Stimulated activated CD8-positive, alpha-beta memory T cell treated with anti-CD3 and anti-CD28 coated beads, Interleukin-12 subunit alpha, Interleukin-12 subunit beta, amount 100 ng/mL, for 1 hour (primary cell): ENCODE measurements around the gene UGT2B17.
"Not testable (repeated sequence)": the region's sequence is repeated elsewhere in the genome, so short reads cannot be mapped to it uniquely, and the experiment has no call there.

Experiments
- DNase-seq: peaks from one replicate; pipeline ENCODE4 v3.0.0-alpha.2; 2020; ENCODE audit warnings: low read depth

Gene UGT2B17

DNA sequence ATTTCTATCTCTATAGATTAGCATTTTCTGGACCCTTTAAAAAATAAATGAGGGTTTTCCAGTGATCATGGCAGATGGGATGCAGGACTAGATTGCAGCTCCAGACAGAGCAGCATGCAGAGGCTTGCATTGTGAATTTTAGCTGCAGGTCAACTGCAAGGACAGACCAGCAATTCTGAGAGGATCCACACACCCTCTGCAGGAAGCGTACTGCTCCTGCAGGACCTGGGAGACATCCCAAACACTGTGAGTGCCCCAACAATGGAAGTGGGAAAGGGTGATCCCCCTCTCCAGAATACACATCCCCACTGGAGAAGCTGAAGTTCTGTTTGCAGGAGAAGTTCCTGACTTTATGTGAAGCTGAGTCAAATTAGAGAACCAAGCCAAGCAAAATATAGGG is 7.1 kb downstream of the UGT2B17 start:
- DNase-seq: not testable (repeated sequence)

DNA sequence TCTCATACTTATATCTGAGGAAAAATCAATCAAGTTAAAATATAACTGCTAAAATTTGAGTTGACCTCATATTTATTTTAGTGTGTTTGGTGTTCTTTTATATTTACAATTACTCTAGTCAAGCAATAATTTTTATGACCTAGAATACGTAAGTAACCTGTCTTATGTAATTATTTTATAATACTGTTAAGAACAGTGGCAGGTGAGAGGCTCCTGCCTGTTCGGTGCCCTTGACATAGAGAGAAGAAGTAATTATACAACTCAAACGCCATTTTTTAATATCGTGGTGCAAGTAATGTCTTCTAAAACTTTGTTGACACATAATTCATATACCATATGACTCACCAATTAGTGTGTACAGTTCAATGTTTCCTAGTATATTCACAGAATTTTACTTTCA is 7.6 kb downstream of the UGT2B17 start:
- not testable (repeated sequence) for DNase-seq

DNA sequence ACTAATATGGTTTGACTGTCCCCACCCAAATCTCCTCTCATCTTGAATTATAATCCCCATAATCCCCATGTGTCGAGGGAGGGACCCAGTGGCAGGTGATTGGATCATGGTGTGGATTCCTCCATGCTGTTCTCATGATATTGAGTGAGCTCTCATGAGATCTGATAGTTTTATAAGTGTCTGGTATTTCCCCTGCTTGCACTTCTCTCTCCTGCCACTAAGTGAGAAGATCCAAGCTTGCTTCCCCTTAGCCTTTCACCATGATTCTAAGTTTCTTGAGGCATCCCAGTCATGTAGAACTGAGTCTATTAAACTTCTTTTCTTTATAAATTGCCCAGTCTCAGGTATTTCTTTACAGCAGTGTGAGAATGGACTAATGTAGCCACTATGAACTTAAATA is 9.8 kb downstream of the UGT2B17 start:
- DNase-seq: not testable (repeated sequence)

DNA sequence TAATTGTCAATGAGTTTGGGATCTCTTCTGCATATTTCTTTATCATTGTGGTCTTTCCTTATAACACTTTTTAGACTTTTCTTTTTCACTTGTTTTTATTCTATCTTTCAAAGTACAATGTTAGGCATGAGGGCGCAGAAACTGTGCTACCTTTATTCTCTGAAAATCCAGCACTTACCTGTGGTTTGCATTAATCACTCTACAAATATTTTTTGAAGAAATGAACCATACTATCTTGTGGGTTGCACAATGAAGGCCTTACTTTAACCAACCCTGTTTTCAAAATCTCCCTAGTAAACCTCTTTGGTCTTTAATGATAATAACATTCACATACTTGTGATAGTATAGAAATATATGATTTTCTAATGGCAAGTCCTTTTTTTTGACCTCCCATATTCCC is 11.0 kb downstream of the UGT2B17 start:
- not testable (repeated sequence) for DNase-seq

DNA sequence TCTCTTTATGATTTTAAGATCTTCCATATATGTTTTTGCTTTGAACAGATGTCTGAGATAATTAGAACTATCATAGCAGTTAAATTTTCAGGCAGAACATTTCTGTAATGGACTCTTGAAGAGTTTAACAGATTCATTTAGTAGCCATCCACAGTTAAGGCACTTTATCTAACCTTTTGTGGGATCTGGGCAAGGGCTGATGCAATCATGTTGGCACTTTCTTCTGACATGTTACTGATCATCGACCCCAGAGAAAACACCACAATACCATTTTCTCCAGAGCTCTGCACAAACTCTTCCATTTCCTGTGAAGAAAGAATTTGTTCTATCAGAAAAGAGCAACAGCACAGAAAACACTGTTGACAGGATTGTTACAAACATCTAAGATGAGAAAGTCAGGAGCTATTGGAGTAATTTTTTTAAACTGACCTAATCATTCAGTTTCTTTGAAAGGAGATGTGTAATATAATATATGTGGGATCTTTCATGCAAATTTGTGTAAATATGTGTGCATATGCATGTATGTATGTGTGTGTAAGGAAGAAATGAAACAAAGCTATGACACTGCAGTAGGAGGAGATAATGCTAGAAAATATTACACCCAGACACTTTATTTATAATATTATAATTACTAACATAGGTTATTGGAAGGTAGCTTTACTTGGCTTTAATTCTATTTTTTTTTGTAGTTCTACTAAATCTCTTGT is 15.6 kb downstream of the UGT2B17 start:
- DNase-seq: not testable (repeated sequence)

DNA sequence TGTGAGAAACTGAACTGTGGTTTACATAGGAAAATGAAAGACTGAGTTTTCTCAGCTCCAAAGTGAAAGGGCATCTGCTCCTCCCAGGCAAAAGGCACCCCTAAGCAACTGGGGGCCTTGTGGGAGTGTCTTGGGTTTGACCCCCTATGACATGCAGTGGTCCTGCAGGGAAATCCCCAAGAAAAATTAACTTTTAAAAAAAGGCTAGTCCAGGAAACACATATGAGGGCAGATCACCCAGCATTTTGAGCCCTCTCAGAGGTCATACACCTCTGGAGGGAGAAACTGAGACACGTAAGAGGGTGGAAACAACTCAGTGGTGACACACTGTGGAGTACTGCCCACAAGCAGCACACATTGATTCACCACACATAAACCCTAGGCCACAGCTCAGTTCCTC is 22.3 kb downstream of the UGT2B17 start:
- DNase-seq: not testable (repeated sequence)

DNA sequence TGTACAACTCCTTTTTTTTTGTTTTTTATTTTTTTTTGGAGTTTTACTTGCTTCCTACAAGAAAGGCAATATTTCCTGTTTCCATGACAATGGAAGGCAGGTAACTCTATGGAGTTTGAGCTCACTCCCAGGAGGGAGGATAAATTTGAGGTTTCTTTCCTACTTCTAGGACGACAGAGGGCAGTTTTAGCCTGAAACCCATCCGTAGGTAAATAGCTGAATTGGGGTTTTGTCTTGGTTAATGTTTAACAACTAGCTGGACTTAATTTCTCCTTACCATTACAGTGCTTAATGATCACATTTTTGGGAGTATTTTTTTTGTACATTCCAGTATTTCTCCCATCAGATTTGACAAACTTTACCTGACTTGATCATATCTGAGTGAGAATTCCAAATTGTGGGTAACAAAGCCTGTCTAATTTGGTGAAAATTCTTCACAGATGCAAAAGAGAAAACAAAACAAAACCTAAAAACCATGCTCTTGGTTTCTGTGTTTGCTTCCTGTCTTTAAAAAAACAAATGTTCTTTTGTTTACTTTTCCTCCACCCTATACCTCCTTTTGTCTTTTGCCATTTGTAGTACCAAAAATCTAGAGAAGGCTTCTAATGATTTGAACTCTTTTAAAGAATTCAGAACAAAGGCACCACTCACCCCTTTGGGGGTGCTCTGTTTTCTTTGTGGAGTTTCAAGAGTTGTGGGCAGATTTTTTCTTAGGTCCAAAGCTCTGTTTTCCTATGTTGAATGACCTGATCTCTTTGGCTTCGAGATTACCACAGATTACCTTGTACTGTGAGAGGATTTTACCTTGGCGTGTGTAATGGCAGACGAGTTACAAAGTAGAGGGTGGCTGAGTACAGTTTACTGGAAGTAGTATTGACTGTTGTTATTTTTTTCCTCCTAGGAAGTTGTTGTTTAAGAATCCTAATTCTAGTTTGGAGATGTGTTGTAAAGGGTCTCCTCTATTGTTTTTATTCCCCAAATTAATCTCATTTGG is 23.0 kb downstream of the UGT2B17 start:
- not testable (repeated sequence) for DNase-seq

DNA sequence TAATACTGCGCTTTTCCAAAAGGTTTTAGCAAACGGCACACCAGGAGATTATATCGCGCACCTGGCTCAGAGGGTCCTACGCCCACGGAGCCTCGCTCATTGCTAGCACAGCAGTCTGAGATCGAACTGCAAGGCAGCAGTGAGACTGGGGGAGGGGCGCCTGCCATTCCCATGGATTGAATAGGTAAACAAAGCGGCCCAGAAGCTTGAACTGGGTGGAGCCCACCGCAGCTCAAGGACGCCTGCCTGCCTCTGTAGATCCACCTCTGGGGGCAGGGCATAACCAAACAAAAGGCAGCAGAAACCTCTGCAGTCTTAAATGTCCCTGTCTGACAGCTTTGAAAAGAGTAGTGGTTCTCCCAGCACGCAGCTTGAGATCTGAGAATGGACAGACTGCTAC is 33.4 kb downstream of the UGT2B17 start:
- not testable (repeated sequence) for DNase-seq

DNA sequence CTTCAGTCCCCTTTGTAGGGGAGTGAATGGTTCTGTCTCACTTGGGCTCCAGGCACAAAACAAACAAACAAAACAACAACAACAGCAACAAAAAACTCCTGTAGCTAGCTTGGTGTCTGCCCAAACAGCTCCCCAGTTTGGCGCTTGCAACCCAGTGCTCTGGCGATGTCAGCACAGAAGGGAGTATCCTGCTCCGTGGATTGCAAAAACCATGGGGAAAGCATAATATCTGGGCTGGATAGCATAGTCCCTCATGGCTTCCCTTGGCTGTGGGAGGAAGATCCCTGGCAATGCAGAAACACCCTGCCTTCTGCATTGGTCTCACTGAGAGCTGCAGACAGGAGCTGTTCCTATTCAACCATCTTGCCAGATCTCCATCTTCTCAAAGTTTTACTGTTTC is 39.7 kb downstream of the UGT2B17 start:
- DNase-seq: no peak

DNA sequence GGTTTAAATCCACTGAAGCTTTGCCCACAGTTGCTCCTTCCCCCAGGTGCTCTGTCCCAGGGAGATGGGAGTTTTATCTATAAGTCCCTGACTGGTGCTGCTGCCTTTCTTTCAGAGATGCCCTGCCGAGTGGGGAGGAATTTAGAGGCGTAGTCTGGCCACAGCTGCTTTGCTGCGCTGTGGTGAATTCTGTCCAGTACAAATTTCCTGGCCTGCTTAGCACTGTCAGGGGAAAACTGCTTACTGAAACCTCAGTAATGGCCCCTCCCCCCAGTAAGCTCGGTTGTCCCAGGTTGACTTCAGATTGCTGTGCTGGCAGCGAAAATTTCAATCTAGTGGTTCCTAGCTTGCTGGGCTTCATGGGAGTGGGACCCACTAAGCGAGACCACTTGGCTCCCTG is 40.1 kb downstream of the UGT2B17 start:
- no peak for DNase-seq

DNA sequence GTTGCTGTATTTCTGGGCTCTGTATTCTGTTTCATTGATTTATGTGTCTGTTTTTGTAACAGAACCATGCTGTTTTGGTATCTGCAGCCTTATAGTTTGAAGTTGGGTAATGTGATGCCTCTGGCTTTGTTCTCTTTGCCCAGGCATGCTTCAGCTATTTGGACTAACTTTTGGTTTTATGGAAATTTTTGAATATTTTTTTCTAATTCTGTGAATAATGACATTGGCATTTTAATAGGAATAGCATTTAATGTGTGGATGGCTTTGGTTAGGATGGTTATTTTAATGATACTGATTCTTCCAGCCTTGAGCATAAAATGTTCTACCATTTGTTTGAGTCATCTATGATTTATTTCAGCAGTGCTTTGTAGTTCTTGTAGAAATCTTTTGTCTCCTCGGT is 53.9 kb downstream of the UGT2B17 start:
- not testable (repeated sequence) for DNase-seq

DNA sequence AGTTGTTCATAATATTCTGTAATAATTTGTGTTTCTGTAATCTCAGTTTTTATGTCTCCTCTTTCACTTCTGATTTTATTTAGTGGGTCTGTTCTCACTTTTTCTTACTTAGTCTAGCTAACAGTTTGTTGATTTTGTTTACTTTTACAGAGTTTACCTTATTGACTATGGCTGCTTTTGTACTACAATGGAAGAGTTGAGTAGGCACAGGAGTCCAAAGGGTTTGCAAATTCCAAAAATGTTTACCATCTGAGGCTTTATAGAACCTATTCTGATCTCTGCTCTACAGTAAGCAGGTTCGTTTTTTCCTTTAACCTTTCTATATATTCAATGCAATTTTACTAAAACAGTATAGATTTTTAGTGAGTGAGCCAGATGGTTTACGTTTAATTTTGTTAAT is 55.1 kb downstream of the UGT2B17 start:
- no peak for DNase-seq

DNA sequence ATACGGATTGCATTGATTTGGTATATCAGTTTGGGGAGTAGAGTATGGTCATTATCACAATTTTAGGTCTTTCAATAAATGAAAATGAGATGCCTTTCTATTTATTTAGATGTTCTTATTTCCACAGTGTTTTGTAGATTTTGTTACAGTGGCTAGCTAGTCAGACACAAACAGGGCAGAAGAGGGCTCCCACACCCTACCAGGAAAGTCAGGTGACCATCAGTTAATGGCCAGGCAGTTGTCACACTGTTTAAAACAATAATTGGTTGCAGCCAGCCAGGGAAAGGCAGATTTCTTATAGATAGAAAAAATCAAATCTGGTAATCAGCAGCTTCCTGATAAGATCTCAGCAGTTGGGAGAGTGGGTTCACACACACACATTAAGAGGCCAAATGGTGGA is 57.2 kb downstream of the UGT2B17 start:
- DNase-seq: no peak

DNA sequence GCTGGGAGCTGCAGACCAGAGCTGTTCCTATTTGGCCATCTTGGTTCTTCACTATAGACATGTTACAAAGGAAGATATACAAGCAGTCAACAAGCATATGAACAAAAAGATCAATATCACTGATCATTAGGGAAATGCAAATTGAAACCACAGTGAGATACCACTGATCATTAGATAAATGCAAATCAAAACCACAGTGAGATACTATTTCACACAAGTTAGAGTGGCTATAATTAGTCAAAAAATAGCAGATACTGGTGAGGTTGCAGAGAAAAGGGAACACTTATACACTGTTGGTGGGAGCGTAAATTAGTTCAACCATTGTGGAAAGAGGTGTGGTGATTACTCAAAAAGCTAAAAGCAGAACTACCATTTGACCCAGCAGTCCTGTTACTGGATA is 70.7 kb downstream of the UGT2B17 start:
- not testable (repeated sequence) for DNase-seq

DNA sequence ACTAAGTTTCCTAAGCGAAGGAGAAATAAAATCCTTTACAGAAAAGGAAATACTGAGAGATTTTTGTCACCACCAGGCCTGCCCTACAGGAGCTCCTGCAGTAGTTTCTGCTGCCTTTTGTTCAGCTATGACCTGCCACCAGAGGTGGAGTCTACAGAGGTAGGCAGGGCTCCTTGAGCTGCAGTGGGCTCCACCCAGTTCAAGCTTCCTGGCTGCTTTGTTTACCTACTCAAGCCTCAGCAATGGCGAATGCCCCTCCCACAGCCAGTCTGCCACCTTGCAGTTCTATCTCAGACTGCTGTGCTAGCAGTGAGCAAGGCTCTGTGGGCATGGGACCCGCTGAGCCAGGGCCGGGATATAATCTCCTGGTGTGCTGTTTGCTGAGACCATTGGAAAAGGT is 71.3 kb downstream of the UGT2B17 start:
- DNase-seq: not testable (repeated sequence)

DNA sequence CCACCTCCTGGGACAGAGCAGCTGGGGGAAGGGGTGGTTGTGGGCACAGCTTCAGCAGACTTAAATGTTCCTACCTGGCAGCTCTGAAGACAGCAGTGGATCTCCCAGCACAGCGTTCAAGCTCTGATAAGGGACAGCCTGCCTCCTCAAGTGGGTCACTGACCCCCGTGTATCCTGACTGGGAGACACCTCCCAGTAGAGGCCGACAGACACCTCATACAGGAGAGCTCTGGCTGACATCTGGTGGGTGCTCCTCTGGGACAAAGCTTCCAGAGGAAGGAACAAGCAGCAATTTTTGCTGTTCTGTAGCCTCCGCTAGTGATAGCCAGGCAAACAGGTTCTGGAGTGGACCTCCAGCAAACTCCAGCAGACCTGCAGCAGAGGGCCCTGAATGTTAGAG is 72.7 kb downstream of the UGT2B17 start:
- DNase-seq: not testable (repeated sequence)

DNA sequence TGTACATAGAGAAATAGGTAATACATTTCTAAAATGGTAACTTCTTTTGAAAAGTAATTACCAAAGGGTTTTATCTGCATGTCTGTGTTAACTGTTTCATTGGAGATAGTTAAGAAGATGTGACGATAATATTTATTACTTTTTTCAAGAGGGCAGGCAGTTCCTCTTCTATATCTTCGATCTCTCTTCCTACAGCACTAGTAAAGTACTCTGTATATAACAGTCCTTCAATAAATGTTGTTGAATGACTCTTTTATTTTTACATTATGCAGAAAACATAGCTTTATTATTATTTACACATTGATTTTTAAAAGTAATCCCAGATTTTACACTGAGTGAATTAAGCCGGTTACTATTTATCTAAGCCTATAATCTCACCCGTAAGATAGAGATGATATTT is 77.1 kb downstream of the UGT2B17 start:
- DNase-seq: no peak

DNA sequence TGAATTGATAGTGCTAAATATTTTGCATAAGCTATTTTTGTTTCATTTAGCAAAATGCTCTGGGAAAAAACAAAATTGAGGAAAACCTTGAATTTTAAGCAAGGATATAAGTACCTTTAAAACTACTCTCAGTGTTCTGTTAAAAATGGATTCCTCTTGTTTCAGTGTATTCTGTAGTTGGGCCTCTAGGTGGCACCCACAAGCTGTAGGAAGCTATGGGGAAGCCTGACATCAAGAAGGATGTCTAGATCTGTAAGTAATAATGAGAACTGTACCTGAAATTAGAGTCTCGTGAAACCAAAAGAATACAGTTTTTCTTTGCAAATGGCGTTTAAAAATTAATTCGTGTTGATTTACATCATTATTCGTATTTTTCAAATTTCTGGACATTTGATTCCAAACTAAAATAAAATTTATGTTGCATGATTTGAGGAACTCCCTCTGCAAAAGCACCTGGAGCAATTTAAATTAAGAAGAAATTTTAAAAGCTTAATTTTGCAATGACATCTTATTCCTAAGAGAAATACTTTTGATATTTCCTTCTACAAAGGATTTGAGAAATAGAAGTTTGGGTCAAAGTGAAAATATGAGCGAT is 77.6 kb downstream of the UGT2B17 start:
- DNase-seq: peak; percentile 22

DNA sequence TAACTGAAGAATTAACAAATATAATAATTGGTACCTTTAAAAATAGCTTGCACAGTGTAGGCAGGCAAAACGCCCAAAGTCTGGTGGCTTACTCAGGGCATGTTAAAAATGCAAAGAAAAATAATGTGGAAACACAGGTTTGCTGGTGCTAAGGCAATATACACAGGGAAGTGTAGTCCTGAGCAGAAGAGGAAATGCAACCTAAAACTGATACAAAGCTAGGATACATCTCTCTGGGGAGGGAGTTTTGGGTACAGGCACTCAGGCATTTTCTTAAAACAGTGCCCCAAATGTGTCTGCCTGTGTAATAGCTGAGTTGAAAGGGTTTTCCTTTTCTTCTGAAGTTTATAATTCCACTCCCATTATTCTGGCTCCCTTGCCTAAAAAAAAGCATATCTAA is 81.4 kb downstream of the UGT2B17 start:
- DNase-seq: no peak

DNA sequence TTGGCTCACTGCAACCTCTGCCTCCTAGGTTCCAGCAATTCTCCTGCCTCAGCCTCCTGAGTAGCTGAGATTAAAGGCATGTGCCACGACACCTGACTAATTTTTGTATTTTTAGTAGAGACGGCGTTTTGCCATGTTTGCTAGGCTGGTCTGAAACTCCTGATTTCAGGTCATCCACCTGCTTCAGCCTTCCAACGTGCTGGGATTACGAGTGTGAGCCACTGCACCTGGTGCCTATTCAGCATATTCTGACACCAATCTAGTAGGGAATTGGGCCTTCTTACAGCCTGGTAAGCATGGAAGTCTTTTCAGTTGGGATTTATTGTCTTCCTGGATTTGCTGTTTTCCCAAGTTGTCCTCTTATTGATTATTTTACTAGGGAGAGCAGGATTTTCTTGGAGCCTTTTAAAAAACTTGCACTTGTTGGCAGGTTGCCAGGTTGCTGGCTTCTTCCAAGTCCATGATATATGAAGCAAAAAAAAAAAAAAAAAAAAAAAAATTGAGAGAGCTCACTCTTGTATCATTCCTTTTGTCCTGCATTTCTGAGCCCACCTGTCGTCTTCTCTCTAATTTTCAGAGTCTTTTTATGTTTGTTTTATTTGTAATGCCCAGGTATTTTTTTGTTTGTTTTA is 85.2 kb downstream of the UGT2B17 start:
- no peak for DNase-seq

DNA sequence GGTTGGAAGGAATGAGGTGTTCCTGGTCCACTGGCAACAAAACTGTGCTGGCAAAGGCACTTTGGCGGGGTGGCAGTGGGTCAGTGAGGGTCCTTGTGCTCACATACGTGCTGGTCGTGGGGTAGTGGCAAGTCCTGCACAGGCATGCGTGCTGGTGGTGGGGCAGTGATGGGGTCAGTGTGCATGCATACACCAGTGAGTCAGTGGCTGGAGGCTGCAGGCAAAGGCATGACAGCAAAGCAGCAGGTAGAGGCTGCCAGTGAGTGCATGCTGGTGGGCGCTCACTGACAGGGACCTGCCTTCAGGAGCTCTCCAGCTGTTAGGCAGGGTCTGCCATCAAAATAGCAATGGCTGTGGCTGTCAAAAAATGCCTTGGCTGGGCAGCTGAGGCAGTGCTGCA is 86.8 kb downstream of the UGT2B17 start:
- no peak for DNase-seq
